AG09319 (cell line): ENCODE measurements around the gene LRRC26.

Source experiments
- DNase-seq: peaks from one replicate; pipeline ENCODE4 v3.0.0-alpha.2; 2010; ENCODE audit warnings: low read depth; ENCODE audit errors: extremely low read depth
- TF ChIP-seq, protein P1 (sequence below): IDR thresholded peaks from 2 replicates; pipeline ENCODE4 v1.5.1; 2011; ENCODE audit warnings: low read depth, mild to moderate bottlenecking, inconsistent platforms, low read length, moderate library complexity

The LRRC26 gene

GRCh38 chr9:137186385-137186784 is 16.5 kb upstream of the LRRC26 start:
- TF ChIP-seq, protein P1, sequence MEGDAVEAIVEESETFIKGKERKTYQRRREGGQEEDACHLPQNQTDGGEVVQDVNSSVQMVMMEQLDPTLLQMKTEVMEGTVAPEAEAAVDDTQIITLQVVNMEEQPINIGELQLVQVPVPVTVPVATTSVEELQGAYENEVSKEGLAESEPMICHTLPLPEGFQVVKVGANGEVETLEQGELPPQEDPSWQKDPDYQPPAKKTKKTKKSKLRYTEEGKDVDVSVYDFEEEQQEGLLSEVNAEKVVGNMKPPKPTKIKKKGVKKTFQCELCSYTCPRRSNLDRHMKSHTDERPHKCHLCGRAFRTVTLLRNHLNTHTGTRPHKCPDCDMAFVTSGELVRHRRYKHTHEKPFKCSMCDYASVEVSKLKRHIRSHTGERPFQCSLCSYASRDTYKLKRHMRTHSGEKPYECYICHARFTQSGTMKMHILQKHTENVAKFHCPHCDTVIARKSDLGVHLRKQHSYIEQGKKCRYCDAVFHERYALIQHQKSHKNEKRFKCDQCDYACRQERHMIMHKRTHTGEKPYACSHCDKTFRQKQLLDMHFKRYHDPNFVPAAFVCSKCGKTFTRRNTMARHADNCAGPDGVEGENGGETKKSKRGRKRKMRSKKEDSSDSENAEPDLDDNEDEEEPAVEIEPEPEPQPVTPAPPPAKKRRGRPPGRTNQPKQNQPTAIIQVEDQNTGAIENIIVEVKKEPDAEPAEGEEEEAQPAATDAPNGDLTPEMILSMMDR: no peak
- no peak for DNase-seq

DNA sequence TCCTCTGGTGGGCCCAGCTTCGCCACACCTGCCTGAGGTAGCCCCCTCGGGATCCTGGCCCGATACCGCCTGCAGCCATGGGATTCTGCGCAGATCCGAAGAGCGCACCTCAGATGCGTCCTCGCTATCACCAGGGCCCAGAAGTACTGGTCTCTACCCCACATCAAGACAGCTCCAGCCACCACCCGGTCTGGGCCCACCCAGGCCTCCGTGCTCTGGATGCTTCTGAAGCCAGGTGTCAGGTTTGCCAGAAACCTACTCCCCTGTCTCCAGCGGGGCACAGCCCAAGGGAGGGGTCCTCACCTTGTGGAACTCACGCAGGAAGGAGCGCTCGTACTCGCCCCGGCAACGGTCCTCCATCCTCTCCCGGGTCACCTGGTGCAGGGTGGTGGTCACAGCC is 16.1 kb upstream of the LRRC26 start:
- TF ChIP-seq, protein P1: no peak
- DNase-seq: no peak

DNA sequence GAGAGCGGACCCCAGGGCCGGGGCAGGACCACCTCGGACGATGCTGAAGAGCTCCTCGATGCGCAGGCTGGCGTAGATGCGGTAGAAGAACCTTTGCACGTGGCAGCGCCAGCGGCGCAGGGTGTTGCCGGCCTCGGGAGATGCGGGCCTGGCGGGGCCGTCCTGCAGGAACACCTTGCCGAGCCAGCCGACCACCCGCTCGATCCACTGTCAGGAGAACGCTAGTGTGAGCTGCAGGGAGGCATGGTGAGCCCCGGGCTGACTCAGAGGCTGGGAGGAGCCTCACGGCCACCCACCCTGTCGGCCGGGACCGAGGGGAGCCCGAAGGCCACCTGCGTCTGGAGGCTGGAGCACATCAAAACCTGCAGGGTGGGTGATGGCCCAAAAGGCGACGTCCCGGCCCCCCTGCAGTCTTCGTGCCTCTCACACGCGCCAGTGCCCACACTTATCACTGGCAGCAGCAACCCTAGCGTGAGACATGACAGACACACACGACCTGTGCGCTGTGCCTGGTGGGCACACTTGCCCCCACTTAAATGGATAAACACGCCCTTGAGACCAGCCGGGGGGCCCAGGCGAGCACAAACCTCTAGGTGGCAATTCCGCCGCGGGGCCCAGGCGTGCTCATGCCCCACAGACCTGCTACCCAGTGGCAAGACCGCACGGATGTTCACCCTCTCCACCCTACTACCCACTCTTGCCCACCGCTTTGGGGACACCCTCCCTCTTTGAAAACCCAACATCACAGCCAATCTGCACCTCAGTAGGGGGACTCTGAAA is 15.2 kb upstream of the LRRC26 start:
- no peak for DNase-seq
- TF ChIP-seq, protein P1: no peak

GRCh38 chr9:137183980-137184595 is 14.2 kb upstream of the LRRC26 start:
- no peak for DNase-seq
- TF ChIP-seq, protein P1: no peak

GRCh38 chr9:137182836-137183235 is 13.0 kb upstream of the LRRC26 start:
- TF ChIP-seq, protein P1: no peak
- no peak for DNase-seq

DNA sequence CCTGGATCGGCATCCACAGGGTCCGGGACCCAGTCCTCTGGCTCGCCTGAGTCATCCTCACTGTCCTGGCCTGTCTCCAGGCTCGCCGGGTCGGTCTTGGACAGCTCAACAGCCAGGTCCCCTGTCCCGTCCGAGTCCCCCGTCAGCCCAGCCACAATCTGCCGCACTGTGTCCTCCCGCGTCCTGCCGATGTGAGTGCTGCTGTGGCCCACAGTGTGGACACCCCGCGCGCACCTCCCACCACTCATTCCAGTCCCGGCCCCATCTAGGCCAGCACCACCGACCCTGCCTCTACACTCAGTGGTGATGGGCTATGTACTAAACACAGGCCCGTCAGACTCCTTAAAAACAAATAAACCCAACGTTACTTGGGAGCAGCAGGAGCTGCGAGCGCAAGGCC is 11.8 kb upstream of the LRRC26 start:
- TF ChIP-seq, protein P1: no peak
- DNase-seq: no peak

- TF ChIP-seq, protein P1: no peak
- no peak for DNase-seq
Measured at GRCh38 chr9:137180491-137180890, 10.6 kb upstream of the LRRC26 start.
